Natural killer cell treated with Interleukin-12 subunit alpha and Interleukin-12 subunit beta and Interleukin-15 and Interleukin-18, amount 100 ng/mL, for 72 hours (primary cell): ENCODE results near the gene NUP58. TPM values are rescaled to one million over a fixed set of nuclear protein-coding genes. Genes with fewer than 3 reads are reported as not detected.

Source experiments
- ATAC-seq, 2 donors: fragments of 150-1000 bp; cut with Tn5 transposase in 1 of 2; sonication (Bioruptor Pico), chemical (Tn5 transposase) in 1 of 2; 2 replicates each; pipeline ENCODE4 v1.10.0; 2021
- DNase-seq: peaks from one replicate; pipeline ENCODE4 v3.0.0; 2022; ENCODE audit warnings: low spot score
- H3K27ac Mint-ChIP-seq, 2 donors: 1 replicate in 1 of 2; 2 replicates in 1 of 2; pipeline ENCODE4 v1.8.0; 2022; ENCODE audit warnings: mixed read lengths in 2 of 2, mild to moderate bottlenecking in 1 of 2, moderate library complexity in 1 of 2
- H3K27me3 Mint-ChIP-seq, 2 donors: 1 replicate in 1 of 2; 2 replicates in 1 of 2; pipeline ENCODE4 v1.8.0; 2022; ENCODE audit warnings: mixed read lengths in 2 of 2
- H3K36me3 Mint-ChIP-seq: one replicate; pipeline ENCODE4 v1.8.0; 2022; ENCODE audit warnings: mixed read lengths
- H3K4me1 Mint-ChIP-seq, 2 donors: 1 replicate in 1 of 2; 2 replicates in 1 of 2; pipeline ENCODE4 v1.8.0; 2022; ENCODE audit warnings: low read depth in 2 of 2, mixed read lengths in 2 of 2, mild to moderate bottlenecking in 1 of 2
- H3K4me3 Mint-ChIP-seq: one replicate; pipeline ENCODE4 v1.8.0; 2022; ENCODE audit warnings: mixed read lengths
- H3K9me3 Mint-ChIP-seq: 2 replicates; pipeline ENCODE4 v1.8.0; 2022; ENCODE audit warnings: mixed read lengths
- total RNA-seq, 2 donors: library from RNA; stranded (reverse); gene quantifications; one replicate each; pipeline ENCODE4 v1.2.3, GENCODE V29; 2022

NUP58 gene, protein sequence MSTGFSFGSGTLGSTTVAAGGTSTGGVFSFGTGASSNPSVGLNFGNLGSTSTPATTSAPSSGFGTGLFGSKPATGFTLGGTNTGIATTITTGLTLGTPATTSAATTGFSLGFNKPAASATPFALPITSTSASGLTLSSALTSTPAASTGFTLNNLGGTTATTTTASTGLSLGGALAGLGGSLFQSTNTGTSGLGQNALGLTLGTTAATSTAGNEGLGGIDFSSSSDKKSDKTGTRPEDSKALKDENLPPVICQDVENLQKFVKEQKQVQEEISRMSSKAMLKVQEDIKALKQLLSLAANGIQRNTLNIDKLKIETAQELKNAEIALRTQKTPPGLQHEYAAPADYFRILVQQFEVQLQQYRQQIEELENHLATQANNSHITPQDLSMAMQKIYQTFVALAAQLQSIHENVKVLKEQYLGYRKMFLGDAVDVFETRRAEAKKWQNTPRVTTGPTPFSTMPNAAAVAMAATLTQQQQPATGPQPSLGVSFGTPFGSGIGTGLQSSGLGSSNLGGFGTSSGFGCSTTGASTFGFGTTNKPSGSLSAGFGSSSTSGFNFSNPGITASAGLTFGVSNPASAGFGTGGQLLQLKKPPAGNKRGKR
- total RNA-seq = 100 to 1,000 TPM; 120 to 163 TPM

DNA sequence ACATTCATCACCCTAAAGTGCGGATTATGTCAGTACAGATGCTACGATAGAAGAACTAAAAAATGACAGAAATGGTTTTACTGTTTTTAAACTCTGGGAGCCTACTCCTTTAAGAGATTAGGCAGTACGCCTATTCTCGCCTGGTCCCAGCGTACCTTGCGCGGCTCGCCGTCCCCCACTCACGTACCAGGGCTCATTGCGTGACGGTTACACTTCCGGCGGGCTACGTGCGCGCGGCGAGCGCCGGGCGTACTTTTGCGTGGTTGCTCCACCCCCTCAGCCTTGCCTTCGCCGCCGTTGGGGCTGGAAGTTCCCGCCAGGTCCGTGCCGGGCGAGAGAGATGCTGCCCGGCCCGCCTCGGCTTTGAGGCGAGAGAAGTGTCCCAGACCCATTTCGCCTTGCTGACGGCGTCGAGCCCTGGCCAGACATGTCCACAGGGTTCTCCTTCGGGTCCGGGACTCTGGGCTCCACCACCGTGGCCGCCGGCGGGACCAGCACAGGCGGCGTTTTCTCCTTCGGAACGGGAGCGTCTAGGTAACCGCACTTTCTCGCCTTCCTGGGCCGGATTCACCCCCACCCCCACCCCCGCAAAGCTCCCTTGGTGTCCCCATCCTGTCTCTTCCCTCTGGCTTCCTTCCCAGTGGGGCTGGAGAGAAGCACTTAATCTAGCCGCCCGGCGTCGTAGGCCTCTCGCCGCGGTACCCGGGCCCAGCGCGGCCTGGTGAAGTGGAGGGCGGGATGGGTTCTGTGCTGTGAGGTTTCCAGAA lies at the start of gene NUP58:
Gene NUP58 (plus strand): TSS at position 279 of the 767 bp plus-strand sequence. CDS start 149 bp downstream, at position 428.
- H3K4me3 Mint-ChIP-seq = peak within 1 kb of the TSS; percentile 87
- H3K4me1 Mint-ChIP-seq = peaks cover 25 to 32% of the 10 kb centered on the region in 2 donors
- DNase-seq (peak; percentile 96), ATAC-seq (peak; percentile 100)
- H3K9me3 Mint-ChIP-seq = no peaks in the 10 kb centered on the region
- peaks cover 6 to 16% of the 10 kb centered on the region in 2 donors for H3K27me3 Mint-ChIP-seq
- peaks cover 11% of the 10 kb centered on the region for H3K36me3 Mint-ChIP-seq
- peak within 1 kb of the TSS; percentile 85 to 95 for H3K27ac Mint-ChIP-seq

- Mint-ChIP-seq H3K4me1 (no peaks in the 10 kb centered on the region), H3K36me3 (peaks cover 29% of the 10 kb centered on the region), H3K4me3 (no peak overlapping the region)
Observed at GRCh38 chr13:25252225-25252624, 49.2 kb upstream of the NUP58 start.

DNA sequence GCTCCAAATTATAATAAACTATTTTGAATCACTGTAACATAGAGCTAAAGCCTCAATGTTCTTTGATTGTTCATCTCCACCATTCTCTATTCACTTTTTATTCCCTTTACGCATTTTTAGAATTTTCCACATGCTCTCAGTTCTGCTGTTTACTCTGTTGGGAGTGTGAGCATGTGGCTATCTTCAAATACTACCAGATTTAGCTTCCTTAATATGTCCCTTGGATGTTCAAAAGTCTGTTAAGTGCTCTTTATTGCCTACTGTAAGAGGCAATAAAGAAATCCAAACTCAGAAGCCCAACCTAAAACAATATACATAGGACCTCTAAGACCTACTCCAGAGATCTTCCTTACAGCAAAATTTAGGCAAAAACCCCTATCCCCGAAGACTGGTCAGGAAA lies 48.7 kb upstream of the NUP58 start:
- DNase-seq (no peak), ATAC-seq (no peak)
- Mint-ChIP-seq H3K4me1 (no peaks in the 10 kb centered on the region), H3K27me3 (no peaks in the 10 kb centered on the region), H3K9me3 (no peaks in the 10 kb centered on the region), H3K36me3 (peaks cover 35% of the 10 kb centered on the region), H3K27ac (no peak overlapping the region), H3K4me3 (no peak overlapping the region)

More at GRCh38 chr13:25252225-25252624, 49.2 kb upstream of the NUP58 start:
- no peak for ATAC-seq
- no peak for DNase-seq
- Mint-ChIP-seq H3K27ac (no peak overlapping the region), H3K27me3 (no peaks in the 10 kb centered on the region), H3K9me3 (no peaks in the 10 kb centered on the region)

- H3K36me3 Mint-ChIP-seq = peaks cover 35% of the 10 kb centered on the region
- no peaks in the 10 kb centered on the region for H3K9me3 Mint-ChIP-seq
Observed at GRCh38 chr13:25253702-25254101, 47.7 kb upstream of the NUP58 start.

GRCh38 chr13:25262261-25262660 lies 39.2 kb upstream of the NUP58 start:
- Mint-ChIP-seq H3K4me3 (no peak overlapping the region), H3K27ac (no peak overlapping the region), H3K9me3 (no peaks in the 10 kb centered on the region), H3K36me3 (peaks cover 14% of the 10 kb centered on the region), H3K4me1 (peaks cover 0 to 2% of the 10 kb centered on the region in 2 donors), H3K27me3 (no peaks in the 10 kb centered on the region)
- ATAC-seq (no peak), DNase-seq (no peak)

More at GRCh38 chr13:25253702-25254101, 47.7 kb upstream of the NUP58 start:
- no peak for ATAC-seq
- H3K4me1 Mint-ChIP-seq = no peaks in the 10 kb centered on the region
- H3K27ac Mint-ChIP-seq = no peak overlapping the region
- no peaks in the 10 kb centered on the region for H3K27me3 Mint-ChIP-seq
- no peak for DNase-seq
- H3K4me3 Mint-ChIP-seq = no peak overlapping the region

- Mint-ChIP-seq H3K4me1 (peaks cover 6 to 13% of the 10 kb centered on the region in 2 donors), H3K9me3 (no peaks in the 10 kb centered on the region), H3K4me3 (no peak overlapping the region), H3K27me3 (no peaks in the 10 kb centered on the region), H3K36me3 (peaks cover 14% of the 10 kb centered on the region), H3K27ac (no peak overlapping the region)
- no peak for DNase-seq
- no peak for ATAC-seq
Observed at GRCh38 chr13:25266706-25267105, 34.7 kb upstream of the NUP58 start.

- Mint-ChIP-seq H3K4me3 (no peak overlapping the region), H3K4me1 (peaks cover 6 to 15% of the 10 kb centered on the region in 2 donors), H3K9me3 (no peaks in the 10 kb centered on the region), H3K27me3 (no peaks in the 10 kb centered on the region), H3K27ac (no peak overlapping the region), H3K36me3 (peaks cover 17% of the 10 kb centered on the region)
- ATAC-seq = no peak
- no peak for DNase-seq
Observed at GRCh38 chr13:25267715-25268114, 33.7 kb upstream of the NUP58 start.

DNA sequence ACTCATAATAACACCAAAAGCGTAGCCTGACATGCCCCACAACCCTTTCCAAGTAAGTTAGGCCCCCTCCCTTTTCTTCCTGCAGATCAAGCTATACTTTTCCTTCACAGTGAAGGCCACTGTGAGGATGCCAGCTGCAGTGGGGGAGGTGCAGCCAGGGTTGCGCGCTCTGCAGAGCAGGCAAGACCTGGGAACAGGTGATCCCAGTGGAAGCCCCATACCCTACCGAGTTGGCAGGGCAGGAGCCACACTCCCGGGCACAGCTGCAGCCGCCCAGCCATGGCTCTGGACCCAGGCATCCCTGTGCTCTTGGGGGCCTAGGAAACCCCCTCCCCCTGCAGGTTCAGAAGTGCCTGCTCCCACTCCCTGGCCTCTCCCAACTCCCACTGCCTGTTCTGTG lies 32.9 kb upstream of the NUP58 start:
- Mint-ChIP-seq H3K36me3 (peaks cover 17% of the 10 kb centered on the region), H3K27me3 (no peaks in the 10 kb centered on the region), H3K4me3 (no peak overlapping the region), H3K9me3 (no peaks in the 10 kb centered on the region), H3K27ac (peak overlapping the region in 1 of 2 donors; percentile 2), H3K4me1 (peaks cover 6 to 15% of the 10 kb centered on the region in 2 donors)
- DNase-seq (no peak), ATAC-seq (no peak)

DNA sequence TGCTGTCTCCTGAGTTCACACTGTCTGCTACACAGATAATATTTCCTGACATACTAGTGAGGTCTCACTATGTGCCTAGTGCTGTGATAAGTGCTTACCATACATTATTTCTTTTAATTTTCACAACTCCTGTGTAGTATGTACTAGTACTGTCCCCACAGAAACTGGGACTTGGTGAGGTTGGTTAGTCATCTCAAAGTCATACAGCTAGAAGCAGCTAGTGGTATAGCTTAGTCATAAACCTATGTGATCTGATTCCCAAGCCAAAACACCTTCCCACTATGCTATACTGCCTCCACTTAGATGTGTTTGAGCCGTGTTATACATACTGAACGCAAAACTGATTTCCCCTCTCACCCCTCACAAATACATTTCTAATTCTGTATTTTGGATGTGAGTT lies 24.7 kb upstream of the NUP58 start:
- Mint-ChIP-seq H3K4me3 (peak overlapping the region; percentile 1), H3K27me3 (no peaks in the 10 kb centered on the region)
- no peak for DNase-seq

GRCh38 chr13:25280396-25280795 lies 21.0 kb upstream of the NUP58 start:
- ATAC-seq (no peak), DNase-seq (no peak)
- Mint-ChIP-seq H3K36me3 (no peaks in the 10 kb centered on the region), H3K27ac (peak overlapping the region; percentile 74 to 80), H3K9me3 (no peaks in the 10 kb centered on the region), H3K4me1 (peaks cover 69 to 80% of the 10 kb centered on the region in 2 donors), H3K4me3 (peak overlapping the region; percentile 67), H3K27me3 (no peaks in the 10 kb centered on the region)

More for the DNA sequence above, 24.7 kb upstream of the NUP58 start:
- H3K36me3 Mint-ChIP-seq = peaks cover 2% of the 10 kb centered on the region
- H3K4me1 Mint-ChIP-seq = peaks cover 47 to 52% of the 10 kb centered on the region in 2 donors
- peak; percentile 79 to 95 for ATAC-seq
- H3K9me3 Mint-ChIP-seq = no peaks in the 10 kb centered on the region
- peak overlapping the region; percentile 7 to 24 for H3K27ac Mint-ChIP-seq

- DNase-seq = no peak
- peak overlapping the region; percentile 74 to 80 for H3K27ac Mint-ChIP-seq
- peak; percentile 79 to 81 for ATAC-seq
- H3K4me3 Mint-ChIP-seq = peak overlapping the region; percentile 67
- no peaks in the 10 kb centered on the region for H3K9me3 Mint-ChIP-seq
- H3K4me1 Mint-ChIP-seq = peaks cover 70 to 84% of the 10 kb centered on the region in 2 donors
- peaks cover 2% of the 10 kb centered on the region for H3K36me3 Mint-ChIP-seq
- no peaks in the 10 kb centered on the region for H3K27me3 Mint-ChIP-seq
Observed at GRCh38 chr13:25281193-25281934, 20.1 kb upstream of the NUP58 start.

GRCh38 chr13:25281935-25282332 lies 19.5 kb upstream of the NUP58 start:
- Mint-ChIP-seq H3K4me1 (peaks cover 67 to 83% of the 10 kb centered on the region in 2 donors), H3K9me3 (no peaks in the 10 kb centered on the region), H3K27me3 (no peaks in the 10 kb centered on the region), H3K36me3 (peaks cover 6% of the 10 kb centered on the region), H3K27ac (peak overlapping the region; percentile 74 to 80), H3K4me3 (peak overlapping the region; percentile 67)
- ATAC-seq (peak; percentile 28 to 46), DNase-seq (no peak)
